Bronchial epithelial cell (primary cell): Measurements from ENCODE around the gene RAET1G. TPM values are rescaled to one million over a fixed set of nuclear protein-coding genes. Genes with fewer than 3 reads are reported as not detected.
A peak's percentile ranks its signal among the peaks of the same experiment; 100 is the strongest.
"Not testable (repeated sequence)": the region's sequence is repeated elsewhere in the genome, so short reads cannot be mapped to it uniquely, and the experiment has no call there.

Experiments
- DNase-seq: peaks from one replicate; pipeline ENCODE4 v3.0.0-alpha.2; 2010; ENCODE audit warnings: low read depth
- FAIRE-seq: peaks from 2 replicates; lab custom pipeline; 2011; peaks lifted over from hg19 to GRCh38; lab: Jason Lieb, UNC
- H3K27me3 ChIP-seq: 2 replicates; pipeline ENCODE4 v1.5.1; 2011; ENCODE audit warnings: low read length; ENCODE audit not compliant: control insufficient read depth, insufficient read depth
- H3K36me3 ChIP-seq: 2 replicates; pipeline ENCODE4 v1.5.1; 2011; ENCODE audit warnings: low read length; ENCODE audit not compliant: control insufficient read depth, insufficient read depth
- H3K4me3 ChIP-seq: 2 replicates; pipeline ENCODE4 v1.5.1; 2011; ENCODE audit warnings: mild to moderate bottlenecking, low read depth, low read length, control low read depth
- CTCF ChIP-seq: IDR thresholded peaks from 2 replicates; pipeline ENCODE4 v1.5.1; 2011; ENCODE audit warnings: mild to moderate bottlenecking, moderate library complexity, low read length, control low read depth, inconsistent platforms; ENCODE audit not compliant: insufficient read depth, severe bottlenecking
- total RNA-seq: library from RNA; depleted of rRNA; stranded (reverse); fragments of >200 nt; gene quantifications from 2 replicates; pipeline ENCODE4 v1.2.1, GENCODE V29; 2014

RAET1G gene
- total RNA-seq, 1 donor from 2014 or later, result 45.0 TPM

- FAIRE-seq, result no peak
- H3K27me3 ChIP-seq, result peaks cover 15% of the 10 kb centered on the region
These were observed 28.7 kb upstream of the RAET1G start for GRCh38 chr6:149951626-149952025.

DNA sequence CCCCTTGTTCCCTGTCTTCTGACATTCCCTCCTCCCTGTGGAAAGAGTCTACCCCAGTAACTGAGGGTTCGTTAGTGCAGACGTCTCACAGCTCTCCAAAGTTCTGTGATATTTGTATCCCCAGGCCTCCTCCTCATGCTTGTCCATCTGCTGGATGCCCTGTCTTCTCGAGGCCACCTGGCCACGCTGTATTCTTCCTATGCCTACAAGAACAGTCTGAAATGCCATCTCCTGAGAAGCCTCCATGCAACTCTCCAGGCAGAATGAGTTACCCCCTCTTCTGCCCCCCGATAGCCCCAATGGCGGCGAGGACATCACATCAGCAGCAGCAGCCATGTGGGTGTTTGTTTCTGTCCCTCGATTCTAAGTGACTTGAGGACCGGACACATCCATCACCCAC, 28.2 kb upstream of the RAET1G start:
- H3K27me3 ChIP-seq, result peaks cover 13% of the 10 kb centered on the region
- no peak for DNase-seq

More at GRCh38 chr6:149951626-149952025, 28.7 kb upstream of the RAET1G start:
- no peak for TF ChIP-seq CTCF
- H3K36me3 ChIP-seq, result peaks cover 2% of the 10 kb centered on the region
- H3K4me3 ChIP-seq, result no peak overlapping the region
- DNase-seq, result no peak

DNA sequence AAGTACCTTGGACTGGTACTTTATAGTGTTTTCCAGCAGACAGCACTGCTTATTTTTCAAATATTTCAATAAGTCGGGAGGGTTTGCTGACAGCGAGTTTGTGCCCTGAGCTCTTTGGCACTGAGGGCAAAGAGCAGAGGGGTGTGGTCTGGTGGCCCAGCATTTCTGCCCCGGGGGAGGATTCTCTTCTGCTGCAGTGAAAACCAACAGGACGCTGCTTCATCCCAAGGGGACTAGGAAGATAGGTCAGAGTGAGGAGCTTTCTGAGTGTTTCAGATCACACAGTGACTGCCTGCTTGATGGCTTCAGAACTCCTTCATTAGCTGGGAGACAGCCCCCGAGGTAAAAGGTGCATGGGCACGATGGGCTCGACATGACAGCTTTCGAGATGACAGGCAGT, 27.5 kb upstream of the RAET1G start:
- DNase-seq (no peak), FAIRE-seq (no peak)
- no peak for TF ChIP-seq CTCF
- Histone ChIP-seq H3K27me3 (peaks cover 7% of the 10 kb centered on the region), H3K4me3 (no peak overlapping the region), H3K36me3 (peaks cover 2% of the 10 kb centered on the region)

More for the DNA sequence above, 28.2 kb upstream of the RAET1G start:
- no peak for FAIRE-seq
- no peak overlapping the region for H3K4me3 ChIP-seq
- no peak for TF ChIP-seq CTCF
- peaks cover 2% of the 10 kb centered on the region for H3K36me3 ChIP-seq

DNA sequence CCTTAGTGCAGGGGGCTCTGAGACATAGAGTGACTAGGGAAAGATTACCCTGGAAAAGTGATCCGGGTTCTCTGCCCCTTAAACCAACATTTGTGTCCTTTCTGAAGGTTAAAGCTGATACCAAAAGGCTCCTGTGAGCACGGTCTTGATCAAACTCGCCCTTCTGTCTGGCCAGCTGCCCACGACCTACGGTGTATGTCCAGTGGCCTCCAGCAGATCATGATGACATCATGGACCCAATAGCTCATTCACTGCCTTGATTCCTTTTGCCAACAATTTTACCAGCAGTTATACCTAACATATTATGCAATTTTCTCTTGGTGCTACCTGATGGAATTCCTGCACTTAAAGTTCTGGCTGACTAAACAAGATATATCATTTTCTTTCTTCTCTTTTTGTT, 25.7 kb upstream of the RAET1G start:
- peaks cover 5% of the 10 kb centered on the region for H3K27me3 ChIP-seq
- no peak for TF ChIP-seq CTCF
- FAIRE-seq (no peak), DNase-seq (no peak)
- peaks cover 2% of the 10 kb centered on the region for H3K36me3 ChIP-seq
- H3K4me3 ChIP-seq, result no peak overlapping the region

- Histone ChIP-seq H3K36me3 (peaks cover 2% of the 10 kb centered on the region), H3K27me3 (peaks cover 5% of the 10 kb centered on the region), H3K4me3 (no peak overlapping the region)
- FAIRE-seq, result no peak
- no peak for TF ChIP-seq CTCF
- DNase-seq, result no peak
These were observed 25.1 kb upstream of the RAET1G start for GRCh38 chr6:149948011-149948410.

DNA sequence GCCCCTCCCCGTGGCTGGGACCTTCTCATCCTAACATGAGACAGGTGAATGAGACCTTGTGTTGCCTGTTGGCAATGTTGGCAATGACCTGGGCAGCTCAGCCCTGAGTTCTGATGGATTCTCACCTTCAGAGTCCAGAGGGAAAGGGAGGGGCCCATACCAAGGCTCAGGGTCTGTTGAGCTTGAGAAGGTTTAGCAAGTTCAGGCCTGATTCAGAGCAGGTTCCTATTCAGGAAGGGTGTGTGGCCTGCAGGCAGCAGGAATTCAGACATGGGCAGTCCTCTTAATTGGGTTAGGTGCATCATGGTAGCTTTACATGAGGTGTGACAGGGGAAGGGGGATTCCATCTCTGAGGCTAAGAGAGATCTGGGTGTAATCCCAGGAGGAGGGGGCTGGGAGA, 24.6 kb upstream of the RAET1G start:
- DNase-seq, FAIRE-seq, H3K4me3 ChIP-seq, H3K36me3 ChIP-seq, H3K27me3 ChIP-seq: not testable (repeated sequence)

DNA sequence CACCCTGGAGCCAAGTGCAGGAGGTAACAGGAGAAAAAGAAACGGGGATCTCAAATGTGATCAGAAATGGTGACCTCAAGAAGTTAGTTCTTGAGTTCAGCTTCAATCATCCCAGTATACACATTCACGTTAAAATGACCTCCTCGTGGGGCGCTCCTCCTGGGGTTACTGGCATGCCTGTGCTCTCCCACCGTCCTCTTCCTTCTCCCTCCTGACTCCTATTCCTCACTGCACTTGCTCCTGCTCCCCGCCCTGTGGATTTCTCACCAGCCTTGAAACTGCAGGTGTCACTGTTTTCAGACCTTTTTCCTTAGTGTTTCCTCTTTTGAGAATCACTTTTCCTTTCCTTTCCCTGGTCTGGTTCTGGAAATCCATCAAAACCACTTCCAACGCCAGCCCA, 23.7 kb upstream of the RAET1G start:
- DNase-seq, H3K4me3 ChIP-seq, H3K36me3 ChIP-seq, H3K27me3 ChIP-seq, FAIRE-seq: not testable (repeated sequence)

DNA sequence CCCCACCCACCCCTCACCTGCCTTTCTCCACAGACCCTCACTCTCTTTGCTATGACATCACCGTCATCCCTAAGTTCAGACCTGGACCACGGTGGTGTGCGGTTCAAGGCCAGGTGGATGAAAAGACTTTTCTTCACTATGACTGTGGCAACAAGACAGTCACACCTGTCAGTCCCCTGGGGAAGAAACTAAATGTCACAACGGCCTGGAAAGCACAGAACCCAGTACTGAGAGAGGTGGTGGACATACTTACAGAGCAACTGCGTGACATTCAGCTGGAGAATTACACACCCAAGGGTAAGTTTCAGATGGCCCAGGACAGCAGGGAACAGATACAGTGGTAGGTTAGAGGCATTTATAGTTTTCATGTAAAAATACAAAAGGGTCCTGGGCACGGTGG, 22.4 kb upstream of the RAET1G start:
- H3K36me3 ChIP-seq, H3K4me3 ChIP-seq, DNase-seq, H3K27me3 ChIP-seq, FAIRE-seq: not testable (repeated sequence)

- H3K4me3 ChIP-seq, H3K36me3 ChIP-seq, DNase-seq, H3K27me3 ChIP-seq: not testable (repeated sequence)
- peak; percentile 83 for FAIRE-seq
These were observed 20.4 kb upstream of the RAET1G start for GRCh38 chr6:149943321-149943720.
